Gastrocnemius medialis (tissue), 4 donors: ENCODE measurements around the gene IQCE. TPM values are rescaled to one million over a fixed set of nuclear protein-coding genes. Genes with fewer than 3 reads are reported as not detected.

Source experiments
- ATAC-seq, 2 donors: fragments of 150-250 bp; one replicate each; pipeline ENCODE4 v1.9.1; 2016
- DNase-seq, 2 donors: peaks; one replicate each; pipeline ENCODE4 v3.0.0-alpha.2; 2019
- H3K27ac ChIP-seq, 4 donors: fragments of 200-600 bp; sonication (generic); 1 replicate in 1 of 4; 2 replicates in 3 of 4; pipeline ENCODE4 v1.5.1; 2016 to 2018; ENCODE audit warnings: mild to moderate bottlenecking in 2 of 4, moderate library complexity in 1 of 4
- H3K27me3 ChIP-seq, 3 donors: fragments of 200-600 bp; sonication (generic) in 2 of 3; 1 replicate in 1 of 3; 2 replicates in 2 of 3; pipeline versions ENCODE4 v1.5.1 to v1.6.0; 2016 to 2019; ENCODE audit warnings: mild to moderate bottlenecking in 1 of 3, moderate library complexity in 1 of 3
- H3K36me3 ChIP-seq, 2 donors: fragments of 200-600 bp; sonication (generic) in 1 of 2; one replicate each; pipeline ENCODE4 v1.5.1; 2017 to 2018
- H3K4me1 ChIP-seq, 2 donors: fragments of 200-600 bp; sonication (generic) in 1 of 2; one replicate each; pipeline ENCODE4 v1.5.1; 2016 to 2017; ENCODE audit warnings: mild to moderate bottlenecking in 2 of 2
- H3K4me3 ChIP-seq, 4 donors: fragments of 200-600 bp; sonication (generic) in 3 of 4; 1 replicate in 1 of 4; 2 replicates in 3 of 4; pipeline ENCODE4 v1.5.1; 2016 to 2019; ENCODE audit warnings: mild to moderate bottlenecking in 2 of 4
- H3K9me3 ChIP-seq, 3 donors: fragments of 200-600 bp; sonication (generic) in 2 of 3; 1 replicate in 1 of 3; 2 replicates in 2 of 3; pipeline ENCODE4 v1.5.1; 2016 to 2019
- POLR2A ChIP-seq, 2 donors: fragments of 450-650 bp; IDR thresholded peaks; one replicate each; pipeline ENCODE4 v1.6.1; 2017; ENCODE audit warnings: antibody characterized with exemption in 2 of 2, mild to moderate bottlenecking in 2 of 2, moderate library complexity in 2 of 2
- in situ Hi-C, 4 donors: fragments of 200-750 bp; cut with MboI; loops; one replicate each; pipeline versions ENCODE4 v1.15.0 to v1.8.0; 2017; ENCODE audit warnings: low sequenced_read_pairs in 4 of 4
- intact Hi-C: fragments of 100-400 bp; cut with DNase I; formaldehyde crosslinking; loops from one replicate; pipeline ENCODE4 v1.15.1; 2023; ENCODE audit warnings: low total_unique reads
- total RNA-seq, 4 donors: library from RNA; depleted of rRNA; stranded (reverse); fragments of >200 nt; gene quantifications; one replicate each; pipeline versions ENCODE4 v1.1.0 to v1.2.3, GENCODE V29; 2016
- TF ChIP-seq, protein P1 (sequence below), 5 experiments: fragments of 450-650 bp in 3 of 5; fragments of 200-600 bp in 2 of 5; sonication (generic) in 2 of 5; IDR thresholded peaks in 4 of 5; conservative IDR thresholded peaks in 1 of 5; 1 replicate in 4 of 5; 2 replicates in 1 of 5; pipeline ENCODE4 v1.5.1; 2016 to 2019; ENCODE audit warnings: antibody characterized with exemption in 5 of 5, mild to moderate bottlenecking in 3 of 5, moderate library complexity in 3 of 5

Gene IQCE
- total RNA-seq, 4 donors from 2014 or later: 6.3 to 11.5 (median 8.8) TPM

DNA sequence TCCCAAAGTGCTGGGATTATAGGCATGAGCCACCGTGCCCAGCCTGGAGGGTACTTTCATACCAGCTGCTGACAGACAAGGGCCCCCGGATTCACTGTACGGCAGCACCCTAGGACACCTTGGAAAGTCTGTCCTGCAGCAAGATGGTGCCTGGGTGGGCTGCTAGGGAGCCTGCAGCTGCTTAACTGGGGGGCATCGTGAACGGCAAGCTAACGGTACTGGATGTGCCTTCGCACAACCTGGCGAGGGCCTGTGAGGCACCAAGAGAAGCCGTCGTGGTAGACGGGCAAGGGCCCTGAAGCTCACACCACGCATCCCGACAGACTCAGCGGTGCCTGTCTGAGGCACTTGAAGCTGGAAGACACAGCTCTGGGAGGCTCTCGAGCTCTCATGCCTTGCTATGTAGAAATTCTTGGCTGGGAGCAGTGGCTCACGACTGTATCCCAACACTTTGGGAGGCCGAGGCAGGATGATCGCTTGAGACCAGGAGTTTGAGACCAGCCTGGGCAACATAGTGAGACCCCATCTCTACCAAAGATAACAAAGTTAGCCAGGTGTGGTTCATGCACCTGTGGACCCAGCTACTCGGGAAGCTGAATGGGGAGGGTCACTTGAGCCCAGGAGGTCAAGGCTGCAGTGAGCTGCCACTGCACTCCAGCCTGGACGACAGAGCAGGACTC lies 12.9 kb upstream of the IQCE start:
- ATAC-seq: no peak
- intact Hi-C loops: no loop called here
- no peaks in the 10 kb centered on the region for H3K9me3 ChIP-seq
- H3K27ac ChIP-seq: no peak overlapping the region
- DNase-seq: peak in 1 of 2 donors; percentile 5
- in situ Hi-C loops: no loop called here
- no peaks in the 10 kb centered on the region for H3K27me3 ChIP-seq
- H3K4me1 ChIP-seq: no peaks in the 10 kb centered on the region
- TF ChIP-seq, protein P1, sequence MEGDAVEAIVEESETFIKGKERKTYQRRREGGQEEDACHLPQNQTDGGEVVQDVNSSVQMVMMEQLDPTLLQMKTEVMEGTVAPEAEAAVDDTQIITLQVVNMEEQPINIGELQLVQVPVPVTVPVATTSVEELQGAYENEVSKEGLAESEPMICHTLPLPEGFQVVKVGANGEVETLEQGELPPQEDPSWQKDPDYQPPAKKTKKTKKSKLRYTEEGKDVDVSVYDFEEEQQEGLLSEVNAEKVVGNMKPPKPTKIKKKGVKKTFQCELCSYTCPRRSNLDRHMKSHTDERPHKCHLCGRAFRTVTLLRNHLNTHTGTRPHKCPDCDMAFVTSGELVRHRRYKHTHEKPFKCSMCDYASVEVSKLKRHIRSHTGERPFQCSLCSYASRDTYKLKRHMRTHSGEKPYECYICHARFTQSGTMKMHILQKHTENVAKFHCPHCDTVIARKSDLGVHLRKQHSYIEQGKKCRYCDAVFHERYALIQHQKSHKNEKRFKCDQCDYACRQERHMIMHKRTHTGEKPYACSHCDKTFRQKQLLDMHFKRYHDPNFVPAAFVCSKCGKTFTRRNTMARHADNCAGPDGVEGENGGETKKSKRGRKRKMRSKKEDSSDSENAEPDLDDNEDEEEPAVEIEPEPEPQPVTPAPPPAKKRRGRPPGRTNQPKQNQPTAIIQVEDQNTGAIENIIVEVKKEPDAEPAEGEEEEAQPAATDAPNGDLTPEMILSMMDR (IDR thresholded peaks at IDR 0.05 in 4 of 5, conservative IDR thresholded peaks at IDR 0.05 in 1 of 5): no peak
- no peak for TF ChIP-seq POLR2A (IDR thresholded peaks at IDR 0.05)
- H3K36me3 ChIP-seq: peaks cover 0 to 60% of the 10 kb centered on the region in 2 donors
- H3K4me3 ChIP-seq: no peak overlapping the region

DNA sequence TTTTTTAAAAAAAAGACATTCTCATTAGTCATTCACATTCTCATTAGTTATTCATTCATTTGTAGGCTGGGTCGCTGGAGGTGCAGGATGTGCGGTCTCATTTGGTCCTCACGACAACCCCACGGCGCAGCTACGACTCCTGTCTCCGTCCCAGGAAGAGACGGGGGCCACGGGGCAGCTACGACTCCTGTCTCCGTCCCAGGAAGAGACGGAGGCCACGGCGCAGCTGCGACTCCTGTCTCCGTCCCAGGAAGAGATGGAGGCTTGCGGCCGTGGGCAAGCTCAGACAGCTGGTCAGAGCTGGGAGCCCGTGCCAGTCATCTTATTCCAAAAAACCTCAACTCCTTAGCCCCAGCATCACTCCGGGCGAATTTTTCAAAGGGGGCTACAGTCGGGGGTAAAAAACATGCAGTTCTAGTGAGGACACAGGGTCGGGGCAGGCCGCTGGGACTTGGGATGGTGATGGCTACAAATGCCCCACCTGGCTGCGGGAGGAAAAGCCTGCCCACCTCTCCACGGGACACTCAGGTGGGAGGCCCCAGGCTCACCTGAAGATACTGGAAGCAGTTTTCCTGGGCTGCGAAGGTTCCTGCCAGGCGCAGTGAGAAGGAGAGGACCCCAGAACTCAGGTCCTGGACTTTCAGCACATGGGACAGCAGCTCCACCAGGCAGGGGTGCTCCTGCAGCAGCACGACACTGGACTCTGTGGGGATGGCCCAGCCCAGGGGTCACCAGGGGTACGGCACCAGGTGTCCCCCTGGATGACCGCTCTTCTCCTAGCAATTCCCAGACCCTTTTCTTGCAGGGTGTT lies 11.8 kb upstream of the IQCE start:
- H3K27me3 ChIP-seq: no peaks in the 10 kb centered on the region
- no peak for DNase-seq
- peaks cover 0 to 49% of the 10 kb centered on the region in 2 donors for H3K36me3 ChIP-seq
- no peak overlapping the region for H3K27ac ChIP-seq
- H3K4me3 ChIP-seq: no peak overlapping the region
- no peak for ATAC-seq
- in situ Hi-C loops: no loop called here
- intact Hi-C loops: no loop called here
- no peaks in the 10 kb centered on the region for H3K9me3 ChIP-seq
- H3K4me1 ChIP-seq: no peaks in the 10 kb centered on the region
- TF ChIP-seq, protein P1 (IDR thresholded peaks at IDR 0.05 in 4 of 5, conservative IDR thresholded peaks at IDR 0.05 in 1 of 5): no peak
- no peak for TF ChIP-seq POLR2A (IDR thresholded peaks at IDR 0.05)

DNA sequence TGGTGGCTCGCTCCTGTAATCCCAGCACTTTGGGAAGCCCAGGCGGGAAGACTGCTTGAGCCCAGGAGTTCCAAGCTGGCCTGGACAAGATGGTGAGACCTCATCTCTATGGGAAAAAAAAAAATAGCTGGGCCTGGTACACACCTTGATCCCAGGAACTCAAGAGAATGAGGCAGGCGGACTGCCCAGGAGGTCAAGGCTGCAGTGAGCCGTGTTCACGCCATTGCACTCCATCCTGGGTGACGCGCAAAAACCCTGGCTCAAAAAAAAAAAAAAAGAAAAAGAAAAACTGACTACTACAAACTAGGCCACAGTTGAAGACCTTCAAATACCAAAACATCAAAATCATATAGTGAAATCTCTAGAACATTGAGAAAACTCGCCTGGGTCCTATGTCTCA lies 7.4 kb upstream of the IQCE start:
- no peak overlapping the region for H3K4me3 ChIP-seq
- in situ Hi-C loops: no loop called here
- no peaks in the 10 kb centered on the region for H3K27me3 ChIP-seq
- DNase-seq (no peak), ATAC-seq (no peak)
- no peak overlapping the region for H3K27ac ChIP-seq
- intact Hi-C loops: loop anchor here (10.0 kb wide), 1 partner anchor 307 kb away; the partner anchor contains the start of genes MRM2 and NUDT1
- peaks cover 0 to 29% of the 10 kb centered on the region in 2 donors for H3K36me3 ChIP-seq
- H3K4me1 ChIP-seq: peaks cover 16 to 17% of the 10 kb centered on the region in 2 donors
- TF ChIP-seq, protein P1 (IDR thresholded peaks at IDR 0.05 in 4 of 5, conservative IDR thresholded peaks at IDR 0.05 in 1 of 5): no peak
- TF ChIP-seq POLR2A (IDR thresholded peaks at IDR 0.05): no peak
- H3K9me3 ChIP-seq: no peaks in the 10 kb centered on the region

DNA sequence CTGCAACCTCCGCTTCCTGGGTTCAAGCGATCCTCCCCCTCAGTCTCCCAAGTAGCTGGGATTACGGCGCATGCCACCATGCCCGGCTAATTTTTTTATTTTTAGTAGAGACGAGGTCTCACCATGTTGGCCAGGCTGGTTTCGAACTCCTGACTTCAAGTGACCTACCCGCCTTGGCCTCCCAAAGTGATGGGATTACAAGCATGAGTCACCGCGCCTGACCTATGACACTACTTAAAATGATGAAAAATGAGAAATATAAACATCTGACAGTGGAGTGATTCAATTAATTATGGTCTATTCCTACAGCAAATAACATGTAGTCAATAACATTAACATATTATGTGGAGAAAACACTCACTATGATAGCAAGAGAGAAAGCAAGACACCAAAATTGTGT lies 5.7 kb upstream of the IQCE start:
- TF ChIP-seq, protein P1 (IDR thresholded peaks at IDR 0.05 in 4 of 5, conservative IDR thresholded peaks at IDR 0.05 in 1 of 5): no peak
- no peak for TF ChIP-seq POLR2A (IDR thresholded peaks at IDR 0.05)
- ATAC-seq (no peak), DNase-seq (no peak)
- no peaks in the 10 kb centered on the region for H3K9me3 ChIP-seq
- peaks cover 0 to 18% of the 10 kb centered on the region in 2 donors for H3K36me3 ChIP-seq
- in situ Hi-C loops: no loop called here
- H3K4me3 ChIP-seq: no peak overlapping the region
- intact Hi-C loops: loop anchor here (10.0 kb wide), 1 partner anchor 308 kb away; the partner anchor contains the start of genes MRM2 and NUDT1
- no peaks in the 10 kb centered on the region for H3K27me3 ChIP-seq
- peaks cover 17 to 18% of the 10 kb centered on the region in 2 donors for H3K4me1 ChIP-seq
- no peak overlapping the region for H3K27ac ChIP-seq
